Muscle of arm (tissue), 12 donors: ENCODE results near the gene ECEL1. TPM values are rescaled to one million over a fixed set of nuclear protein-coding genes. Genes with fewer than 3 reads are reported as not detected.
"Not testable (repeated sequence)": the region's sequence is repeated elsewhere in the genome, so short reads cannot be mapped to it uniquely, and the experiment has no call there.

Experiments
- DNase-seq: peaks from one replicate; pipeline ENCODE4 v3.0.0-alpha.2; 2013
- polyA plus RNA-seq, 12 donors: library from polyadenylated mRNA; unstranded; fragments of 120-200 nt; gene quantifications; one replicate each; pipeline ENCODE4 v1.2.1, GENCODE V29; 2013; ENCODE audit not compliant: insufficient read length in 12 of 12

Gene ECEL1
- polyA plus RNA-seq, 12 donors = 0.24 to 1.2 (median 0.44) TPM; not detected in 2

DNA sequence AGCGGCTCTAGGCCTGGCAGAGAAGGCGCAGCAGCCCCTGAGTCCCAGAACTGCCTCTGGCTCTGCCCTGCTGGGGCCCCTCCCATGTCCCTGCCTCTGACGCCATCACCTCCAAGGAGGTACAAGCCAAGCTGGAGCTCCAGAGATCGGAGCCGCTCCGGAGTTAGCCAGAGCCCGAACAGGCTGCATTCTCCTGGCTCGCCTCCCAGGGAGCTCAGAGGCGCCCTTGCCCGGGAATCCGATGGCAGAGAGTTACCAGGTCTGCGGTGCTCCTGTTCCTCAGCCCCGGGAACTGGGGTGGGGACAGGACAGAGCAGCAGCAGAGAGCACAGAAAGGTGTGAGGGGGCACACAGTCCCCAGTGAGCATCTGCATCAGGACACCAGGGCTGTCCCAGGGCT, 44.6 kb downstream of the ECEL1 start:
- not testable (repeated sequence) for DNase-seq

DNA sequence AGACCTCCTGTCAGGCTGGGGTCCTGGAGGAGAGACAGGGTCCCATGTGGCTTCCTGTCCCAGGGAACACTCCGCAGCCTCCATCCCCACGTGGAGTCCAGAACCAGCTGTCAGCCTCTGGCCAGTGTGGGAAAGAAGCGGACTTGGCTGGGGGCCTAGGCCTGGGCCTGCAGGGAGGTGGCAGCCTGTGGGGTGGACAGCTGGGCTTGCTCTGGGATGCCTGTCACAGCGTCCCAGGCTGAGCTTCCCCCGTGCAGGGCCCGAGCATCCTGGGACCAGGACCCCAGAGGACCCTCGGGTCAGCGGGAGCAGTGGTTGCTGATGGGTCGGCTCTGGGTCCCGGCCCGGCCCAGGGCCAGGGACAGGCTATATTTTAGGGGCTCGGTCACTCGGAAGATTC, 45.2 kb downstream of the ECEL1 start:
- DNase-seq = not testable (repeated sequence)

DNA sequence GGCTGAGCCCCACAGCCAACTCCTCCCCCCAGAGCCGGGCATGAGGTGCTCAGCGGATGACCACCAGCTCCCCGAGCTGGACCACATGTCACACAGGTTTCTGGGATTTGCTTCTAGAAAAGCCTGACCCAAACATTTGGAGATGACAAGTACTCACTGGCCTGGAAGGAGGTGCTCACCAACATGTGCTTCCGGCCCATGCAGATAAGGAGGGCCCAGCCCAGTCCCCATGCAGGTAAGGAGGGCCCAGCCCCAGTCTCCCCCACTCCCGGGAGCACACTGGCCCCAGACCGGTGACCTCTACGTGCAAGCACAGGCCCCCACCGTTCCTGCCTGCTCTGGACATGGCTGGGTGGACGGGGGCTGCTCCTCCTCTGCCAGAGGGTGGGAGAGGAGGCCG, 45.7 kb downstream of the ECEL1 start:
- not testable (repeated sequence) for DNase-seq

DNA sequence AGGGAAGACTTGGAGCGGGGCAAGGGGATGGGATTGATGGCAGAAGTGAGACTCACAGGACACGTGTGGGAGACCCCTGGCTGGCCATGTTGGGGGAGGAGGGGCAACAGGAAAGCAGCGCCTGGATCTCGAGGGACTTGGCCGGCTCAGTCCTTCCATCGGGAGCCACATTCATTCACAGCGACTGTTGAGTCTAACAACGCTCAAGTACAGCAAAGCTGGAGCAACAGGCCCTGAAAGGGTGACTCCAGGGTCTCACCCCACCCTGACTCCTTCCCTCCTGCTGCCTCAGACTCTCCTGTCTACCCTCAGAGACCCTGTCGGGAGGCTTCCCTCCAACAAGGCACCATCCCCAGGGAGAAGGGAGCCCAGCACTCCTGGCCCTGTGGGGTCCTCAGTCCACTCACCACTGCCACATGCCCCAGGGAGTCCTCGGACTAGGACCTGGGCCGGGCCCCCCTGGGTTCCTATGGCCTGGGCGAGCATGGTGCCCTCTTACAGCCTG, 46.4 kb downstream of the ECEL1 start:
- DNase-seq = no peak

DNA sequence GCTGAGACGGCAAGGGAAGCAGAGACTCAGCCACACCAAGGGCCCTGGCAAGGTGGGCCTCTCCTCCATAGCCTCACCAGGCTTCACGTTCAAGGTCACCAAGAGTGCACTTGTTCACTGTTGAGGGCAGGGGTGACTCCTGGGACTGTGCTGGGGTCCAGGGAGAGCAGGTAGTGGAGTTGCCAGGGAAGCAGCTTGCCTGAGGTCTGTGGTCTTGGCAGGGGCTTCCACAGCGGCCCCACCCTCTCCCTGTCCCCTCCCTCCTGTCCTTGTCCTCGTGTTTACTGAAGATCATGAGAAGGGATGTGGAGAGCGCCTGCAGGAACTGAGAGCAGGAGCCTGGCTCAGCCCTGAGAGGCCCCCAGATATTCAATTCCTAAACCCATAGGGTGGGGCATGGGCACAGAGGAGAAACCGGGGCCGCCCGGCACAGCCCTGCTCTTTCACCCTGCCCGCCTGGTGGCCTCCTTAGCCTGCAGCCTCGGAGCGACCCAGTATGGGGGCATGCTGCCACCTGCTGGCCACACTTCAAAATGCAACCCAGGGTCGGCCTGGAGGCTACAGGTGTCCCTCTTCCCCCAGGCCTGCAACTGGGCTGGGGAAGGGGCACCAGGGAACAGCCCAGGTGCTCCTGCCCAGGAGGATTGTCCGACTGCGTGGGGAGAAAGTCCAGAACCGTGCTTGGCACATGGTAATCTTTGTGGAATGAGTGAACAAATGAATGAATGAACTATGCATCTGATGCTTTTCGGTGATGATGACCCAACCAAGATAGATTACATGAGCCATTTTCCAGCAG, 47.2 kb downstream of the ECEL1 start:
- peak; percentile 78 for DNase-seq

DNA sequence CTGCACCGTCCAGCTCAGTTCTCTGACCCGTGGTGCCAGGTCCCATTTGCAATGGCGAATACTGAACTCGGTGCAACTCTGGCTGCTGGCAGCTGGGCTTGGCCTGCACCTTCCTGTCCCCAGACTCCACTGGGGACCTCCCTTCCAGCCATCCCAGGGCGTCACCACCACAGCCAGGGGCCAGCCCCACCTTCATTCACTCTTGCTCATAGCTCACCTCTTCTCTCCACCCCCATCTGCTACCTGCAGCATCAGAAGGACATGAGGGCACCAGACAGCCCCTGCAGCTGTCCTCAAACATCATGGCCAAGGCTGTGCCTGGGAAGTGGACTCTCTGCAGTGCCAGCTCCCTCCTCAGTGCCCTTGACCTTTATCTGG, 47.9 kb downstream of the ECEL1 start:
- DNase-seq = no peak

DNA sequence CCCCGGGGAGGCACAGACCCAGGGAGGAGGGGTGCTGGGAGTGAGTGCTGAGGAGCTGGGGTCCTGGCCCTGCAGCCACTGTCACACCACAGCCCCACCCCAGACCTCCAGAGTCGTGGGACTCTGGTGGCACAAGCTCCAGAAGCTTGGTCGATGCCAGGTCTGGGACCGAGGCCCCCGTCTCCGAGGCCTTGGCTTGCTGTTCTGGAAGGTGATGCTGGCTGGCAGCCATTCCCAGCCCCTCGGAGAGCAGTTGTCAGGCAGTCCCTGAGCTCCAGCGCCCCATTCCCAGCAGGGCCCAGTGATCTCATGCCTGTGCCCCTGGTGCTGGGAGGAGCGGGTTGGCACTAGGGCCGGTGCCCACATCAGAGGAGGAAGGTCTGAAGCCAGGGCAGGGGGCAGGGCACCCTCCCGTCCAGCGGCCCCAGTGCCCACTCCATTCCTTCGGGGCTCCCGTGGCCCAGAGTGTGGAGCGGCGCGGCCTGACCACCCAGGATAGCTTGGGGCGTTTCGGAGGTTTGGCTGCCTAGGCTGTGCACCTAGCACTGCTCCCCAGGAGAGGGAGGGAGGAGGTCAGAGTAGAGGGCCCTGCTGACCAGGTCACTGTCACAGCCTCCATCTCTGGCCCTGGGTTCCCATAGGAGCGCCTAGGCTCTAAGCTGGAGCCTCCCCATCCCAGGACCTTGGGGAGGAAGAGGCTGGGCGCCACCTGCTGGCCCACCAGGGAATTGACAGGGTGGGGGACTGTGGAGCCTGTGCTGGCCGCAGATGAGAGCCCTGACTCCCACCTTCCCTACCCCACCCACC, 48.5 kb downstream of the ECEL1 start:
- DNase-seq = no peak

DNA sequence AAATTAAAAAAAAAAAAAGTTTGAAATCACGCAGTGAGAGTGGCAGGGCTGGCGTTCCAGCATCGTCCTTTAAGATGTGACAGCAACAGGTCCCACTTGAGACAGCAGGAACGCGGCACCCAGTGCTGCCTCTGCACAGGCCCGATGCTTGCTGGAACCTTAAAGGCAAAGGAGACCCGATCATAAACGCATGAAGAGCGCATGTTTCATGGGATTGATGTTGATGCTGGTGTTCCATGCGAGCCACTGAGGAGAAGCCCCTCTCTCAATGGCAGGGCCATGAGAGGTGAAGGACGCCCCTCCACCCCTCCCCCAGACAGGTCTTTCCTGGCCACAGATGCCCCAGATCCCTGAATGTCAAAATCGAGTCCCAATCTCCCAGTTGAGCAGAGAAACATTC, 49.5 kb downstream of the ECEL1 start:
- no peak for DNase-seq

DNA sequence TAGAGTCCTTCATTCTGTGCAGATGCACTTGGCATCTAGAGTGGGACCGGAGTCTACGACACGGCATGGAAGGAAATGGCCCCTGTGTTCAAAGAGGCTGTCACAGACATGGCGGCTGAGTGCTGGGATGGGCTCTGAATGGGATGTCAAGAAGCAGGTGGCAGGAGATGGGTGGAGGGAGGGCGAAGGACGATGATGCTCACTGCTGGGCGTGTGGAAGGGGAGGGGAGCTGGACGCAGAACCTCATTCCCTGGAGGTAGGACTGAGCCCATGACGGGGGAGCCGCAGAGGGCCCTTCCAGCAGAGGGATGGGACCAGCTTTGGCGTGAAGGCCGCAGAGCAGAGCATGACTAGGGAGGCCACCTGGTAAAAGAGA, 50.5 kb downstream of the ECEL1 start:
- no peak for DNase-seq

DNA sequence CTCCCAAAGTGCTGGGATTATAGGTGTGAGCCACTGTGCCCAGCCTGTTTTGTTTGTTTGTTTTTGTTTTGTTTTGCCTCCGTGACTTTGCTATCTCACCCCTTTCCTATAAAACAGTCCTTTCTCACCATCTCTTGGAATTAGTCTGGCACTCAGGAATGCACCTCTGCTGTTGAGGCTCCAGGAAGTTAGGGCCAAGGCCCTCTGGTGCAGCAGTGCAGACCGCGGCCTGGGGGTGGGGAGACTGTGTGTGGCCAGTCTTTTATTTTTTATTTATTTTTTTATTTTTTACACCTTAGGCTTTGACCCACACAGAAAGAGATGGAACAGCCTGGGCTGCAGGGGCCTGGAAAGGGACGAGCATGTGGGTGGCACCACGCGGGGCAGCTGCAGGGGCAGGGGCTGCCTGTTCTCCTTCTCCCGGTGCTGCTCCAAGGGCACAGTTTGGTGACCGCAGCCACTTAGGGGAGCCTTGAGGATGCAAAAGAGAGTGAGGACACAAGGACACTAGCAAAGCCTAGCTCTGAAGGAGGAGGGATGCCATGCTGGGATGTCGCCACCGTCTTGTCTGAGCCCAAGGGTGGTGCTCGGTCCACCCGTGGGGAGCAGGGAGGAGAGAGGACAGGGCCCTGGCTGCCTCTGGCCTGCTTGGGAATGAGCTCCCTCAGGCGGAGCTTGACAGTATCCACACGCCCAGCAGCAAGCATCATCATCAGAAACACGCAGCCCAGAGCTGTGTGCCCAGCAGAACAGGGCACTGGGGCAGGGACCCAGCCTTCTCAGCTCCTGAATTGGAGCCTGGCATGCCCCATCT, 51.0 kb downstream of the ECEL1 start:
- no peak for DNase-seq

DNA sequence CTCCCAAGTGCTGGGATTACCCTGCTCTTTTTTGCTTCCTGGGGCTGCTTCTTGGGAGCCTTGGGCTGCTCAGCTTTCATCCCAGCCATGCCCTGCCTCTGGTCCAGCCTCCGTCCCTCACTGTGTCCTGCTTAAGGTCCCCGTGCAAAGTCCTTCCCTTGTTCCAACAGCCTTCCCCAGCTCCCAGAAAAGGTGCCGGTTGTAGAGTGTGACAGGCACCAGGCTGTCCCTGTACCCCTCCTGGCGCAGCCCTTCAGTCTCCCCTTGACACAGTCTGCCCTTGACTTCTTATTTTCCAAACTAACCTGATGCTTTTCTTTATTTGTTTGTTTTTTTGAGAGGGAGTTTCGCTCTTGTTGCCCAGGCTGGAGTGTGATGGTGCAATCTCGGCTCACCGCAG, 51.8 kb downstream of the ECEL1 start:
- DNase-seq = no peak

DNA sequence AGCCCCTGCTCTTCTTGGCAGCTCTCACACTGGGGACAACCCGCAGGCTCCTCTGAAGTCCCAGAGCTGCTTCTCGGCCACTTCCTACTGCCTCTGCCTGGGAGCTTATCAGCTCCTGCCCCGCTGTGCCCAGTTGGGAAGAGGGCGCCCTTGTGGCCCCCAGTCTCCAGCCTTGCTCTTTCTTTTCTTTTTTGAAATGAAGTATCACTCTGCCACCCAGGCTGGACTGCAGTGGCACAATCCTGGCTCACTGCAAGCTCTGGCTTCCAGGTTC, 52.3 kb downstream of the ECEL1 start:
- DNase-seq = no peak

DNA sequence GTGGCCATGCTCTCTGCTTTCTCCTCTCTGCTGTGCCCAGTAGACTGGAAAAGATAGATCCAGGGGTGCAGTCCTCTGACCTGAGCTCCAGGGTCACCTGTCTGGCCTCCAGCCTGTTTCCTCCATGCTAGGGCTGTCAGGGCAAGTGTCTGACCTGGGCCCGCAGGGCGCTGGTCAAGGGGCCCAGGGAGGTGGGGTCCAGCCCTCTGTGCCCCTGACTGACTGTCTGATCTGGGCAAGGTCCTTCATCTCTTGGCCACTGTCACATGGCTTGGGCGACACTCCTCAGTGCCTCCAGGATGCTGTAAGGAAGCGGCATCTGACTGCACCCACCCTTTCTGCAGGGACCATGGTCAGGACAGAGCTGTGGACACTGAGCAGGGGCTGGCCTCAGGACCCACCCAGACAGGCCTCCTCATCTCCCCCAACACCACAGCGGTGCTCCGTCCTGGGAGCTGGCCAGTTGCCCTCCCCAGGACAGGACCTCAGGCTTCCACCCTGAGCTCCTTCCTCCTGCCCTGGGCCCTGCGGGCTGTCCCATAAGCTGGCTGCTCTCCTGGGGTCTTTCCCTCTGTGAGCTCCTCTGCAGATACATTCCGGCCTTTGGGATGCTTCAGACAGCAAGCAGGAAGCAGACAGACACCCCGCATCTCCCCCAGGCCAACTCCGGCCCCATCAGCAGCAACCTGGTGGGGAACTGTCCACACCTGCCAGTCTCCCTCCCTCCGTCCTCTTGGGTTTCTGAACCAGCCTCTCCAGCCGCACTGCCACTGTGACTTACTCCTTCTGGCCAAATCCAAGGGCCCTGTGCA, 52.9 kb downstream of the ECEL1 start:
- DNase-seq = no peak

DNA sequence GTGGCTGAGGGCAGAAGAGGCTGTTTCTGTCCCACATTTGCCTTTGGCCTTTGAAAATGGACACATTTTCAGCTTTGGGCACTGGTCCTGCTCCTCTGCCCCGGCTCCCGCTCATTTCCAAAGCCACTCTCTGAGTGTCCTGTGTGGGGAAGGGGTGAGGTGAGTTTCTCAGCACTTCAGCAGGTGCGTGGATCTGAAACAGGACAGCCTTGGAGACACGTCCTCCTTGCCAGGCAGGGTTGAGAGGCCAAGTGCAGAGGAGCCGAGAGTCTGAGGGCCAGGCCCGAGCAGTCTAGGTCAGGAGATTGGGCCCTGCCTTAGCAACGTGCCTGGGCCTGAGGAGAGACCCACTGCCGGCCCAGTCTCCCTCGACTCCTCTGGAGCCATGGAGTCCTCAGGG, 53.5 kb downstream of the ECEL1 start:
- DNase-seq = no peak

DNA sequence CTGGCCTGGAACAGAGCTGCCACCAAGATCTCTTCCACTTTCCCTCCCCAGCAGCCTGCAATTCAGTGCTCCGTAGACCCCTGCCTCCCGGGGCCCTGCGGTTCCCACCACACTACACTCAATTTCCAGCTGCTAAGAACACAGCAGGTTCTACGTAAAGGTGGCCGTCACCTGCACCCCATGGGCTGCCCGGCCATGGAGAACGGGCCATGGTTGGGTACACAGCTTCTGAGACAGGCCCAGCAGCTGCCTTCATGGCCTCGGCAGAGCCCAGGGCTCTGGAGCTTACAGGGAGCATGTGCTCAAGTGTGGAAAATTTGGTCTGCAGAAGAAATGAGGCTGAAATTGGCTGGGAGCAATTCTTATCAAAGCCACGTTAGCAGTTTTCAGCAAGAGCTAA, 54.0 kb downstream of the ECEL1 start:
- DNase-seq = not testable (repeated sequence)

DNA sequence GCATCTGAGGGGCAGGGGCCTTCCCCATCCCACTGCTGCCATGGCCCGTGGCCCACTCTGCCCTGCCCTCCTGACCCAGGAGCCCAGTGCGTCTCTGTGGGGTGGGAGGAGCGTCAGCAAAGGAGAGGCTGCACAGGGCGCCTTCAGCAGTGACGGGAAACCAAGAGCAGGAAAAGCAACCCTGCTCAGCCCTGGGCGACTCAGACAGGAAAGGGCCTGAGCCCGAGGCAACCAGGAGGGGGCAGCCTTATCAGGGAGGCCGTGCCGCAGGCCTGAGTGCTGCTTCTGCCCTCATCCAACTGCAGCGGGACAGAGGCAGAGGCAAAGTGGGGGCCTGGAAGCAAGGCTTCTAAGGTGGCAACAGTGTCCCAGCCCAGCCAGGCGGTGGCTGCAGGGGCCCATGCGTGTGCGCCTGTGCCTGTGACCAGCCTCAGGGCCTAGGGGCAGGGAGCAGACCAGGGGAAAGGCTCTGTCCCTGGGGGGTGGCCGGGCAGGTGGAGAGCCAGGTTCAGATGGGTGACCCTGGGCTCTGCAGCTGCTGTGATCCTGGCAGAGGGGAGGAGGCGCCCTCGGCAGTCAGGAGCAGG, 54.9 kb downstream of the ECEL1 start:
- DNase-seq = no peak

DNA sequence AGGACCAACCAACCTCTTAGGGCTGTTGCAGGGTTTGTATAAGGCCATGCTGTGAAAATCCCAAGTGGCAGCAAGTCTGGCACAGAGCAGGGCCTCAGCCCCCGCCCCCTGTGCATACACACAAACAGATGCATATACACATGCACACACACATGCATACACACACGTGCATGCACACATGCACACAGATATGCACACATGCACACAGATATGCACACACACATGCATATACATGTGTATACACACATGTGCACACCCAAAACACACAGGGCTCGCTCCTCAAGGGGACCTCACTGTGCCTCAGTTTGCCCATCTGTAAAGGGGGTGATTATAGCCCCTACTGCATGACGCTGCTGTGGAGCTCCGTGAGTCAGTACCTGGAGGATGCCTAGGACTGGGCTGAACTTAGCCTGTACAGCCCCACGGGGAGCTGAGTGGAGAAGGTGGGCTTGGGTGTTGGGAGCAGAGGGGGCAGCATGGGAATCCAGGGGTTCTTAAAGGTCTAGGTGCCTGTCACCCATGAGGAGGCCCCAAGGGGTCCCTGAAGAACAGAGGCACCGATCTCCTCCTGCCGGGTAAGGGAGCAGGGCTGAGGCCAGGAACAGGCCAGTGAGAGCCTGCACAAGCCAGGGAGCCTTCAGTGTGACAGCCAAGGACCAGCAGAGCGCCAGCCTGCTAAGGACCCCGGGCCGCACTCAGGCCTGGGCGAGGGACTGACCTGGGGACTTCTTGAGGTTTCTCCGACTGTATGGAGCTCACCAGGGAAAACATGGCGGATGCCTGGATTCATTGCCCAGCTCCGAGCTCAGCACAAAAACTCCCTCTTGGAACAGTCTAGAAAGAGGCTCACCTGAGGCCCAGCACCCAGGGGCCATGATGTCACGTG, 55.7 kb downstream of the ECEL1 start:
- no peak for DNase-seq
